GM18858 (cell line): Measurements from ENCODE around the gene CLEC3B.
"Not testable (repeated sequence)": the region's sequence is repeated elsewhere in the genome, so short reads cannot be mapped to it uniquely, and the experiment has no call there.

Source experiments
- ATAC-seq: cut with Tn5 transposase; IDR thresholded peaks from one replicate; pipeline ENCODE4 v1.9.1; 2021; ENCODE audit not compliant: unreplicated experiment

CLEC3B gene

DNA sequence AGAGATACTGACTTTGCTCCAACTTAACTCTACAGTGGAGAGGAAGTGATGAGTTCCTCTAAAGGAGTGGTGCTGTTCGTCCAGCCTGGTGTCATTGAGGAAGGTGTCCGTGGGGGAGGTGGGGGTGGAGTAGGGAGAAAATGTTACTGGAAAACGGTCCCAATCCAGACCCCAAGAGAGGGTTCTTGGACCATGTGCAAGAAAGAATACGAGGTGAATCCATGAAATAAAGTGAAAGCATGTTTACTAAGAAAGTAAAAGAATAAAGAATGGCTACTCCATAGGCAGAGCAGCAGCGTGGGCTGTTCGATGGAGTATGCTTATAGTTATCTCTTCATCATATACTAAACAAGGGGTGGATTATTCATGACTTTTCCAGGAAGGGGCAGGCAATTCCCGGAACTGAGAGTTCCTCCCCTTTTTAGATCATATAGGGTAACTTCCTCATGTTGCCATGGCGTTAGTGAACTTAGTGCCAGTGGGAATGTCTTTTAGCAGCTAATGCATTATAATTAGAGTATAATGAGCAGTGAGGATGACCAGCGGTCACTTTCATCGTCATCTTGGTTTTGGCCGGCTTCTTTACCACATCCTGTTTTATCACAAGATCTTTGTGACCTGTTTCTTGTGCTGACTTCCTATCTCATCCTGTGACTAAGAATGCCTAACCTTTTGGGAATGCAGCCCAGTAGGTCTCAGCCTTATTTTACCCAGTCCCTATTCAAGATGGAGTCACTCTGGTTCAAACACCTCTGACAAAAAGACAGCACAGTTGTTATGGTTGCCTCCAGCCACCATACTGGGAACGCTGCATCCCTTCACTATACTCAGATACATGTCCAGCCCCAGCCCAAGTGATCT lies 38.6 kb downstream of the CLEC3B start:
- no peak for ATAC-seq

GRCh38 chr3:45065373-45065720 lies 39.2 kb downstream of the CLEC3B start:
- no peak for ATAC-seq

DNA sequence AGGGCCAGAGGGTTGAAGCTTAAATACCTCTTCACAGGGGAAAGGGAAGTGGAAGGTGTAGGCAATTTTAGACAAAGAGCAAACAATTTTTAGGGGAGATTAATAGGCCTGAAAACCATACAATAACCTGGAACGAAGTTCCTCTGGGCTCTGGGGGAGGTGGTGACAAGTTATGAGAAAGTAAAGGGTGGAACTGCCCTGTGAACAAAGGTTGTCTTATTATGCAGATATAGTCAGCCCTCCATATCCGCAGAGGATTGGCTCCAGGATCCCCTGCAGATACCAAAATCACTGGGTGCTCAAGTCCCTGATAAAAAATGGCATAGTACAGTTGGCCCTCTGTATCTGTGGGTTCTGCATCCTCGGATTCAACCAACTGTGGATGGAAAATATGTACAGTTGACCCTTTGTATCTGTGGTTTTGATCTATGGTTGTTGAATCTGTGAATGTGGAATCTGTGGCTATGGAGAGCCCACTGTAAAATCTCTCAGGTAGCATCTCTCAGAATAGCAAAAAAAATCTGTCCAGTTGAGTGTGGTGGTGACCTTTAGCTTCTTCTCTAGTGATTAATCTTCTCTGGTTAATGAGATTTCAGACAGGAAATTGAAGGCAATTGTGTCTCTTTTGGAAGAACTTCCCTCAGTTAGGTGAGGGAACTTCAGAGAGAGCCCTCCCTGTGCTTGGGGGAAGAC lies 40.2 kb downstream of the CLEC3B start:
- ATAC-seq: no peak

- ATAC-seq: no peak
Observed at GRCh38 chr3:45067486-45067885, 41.4 kb downstream of the CLEC3B start.

DNA sequence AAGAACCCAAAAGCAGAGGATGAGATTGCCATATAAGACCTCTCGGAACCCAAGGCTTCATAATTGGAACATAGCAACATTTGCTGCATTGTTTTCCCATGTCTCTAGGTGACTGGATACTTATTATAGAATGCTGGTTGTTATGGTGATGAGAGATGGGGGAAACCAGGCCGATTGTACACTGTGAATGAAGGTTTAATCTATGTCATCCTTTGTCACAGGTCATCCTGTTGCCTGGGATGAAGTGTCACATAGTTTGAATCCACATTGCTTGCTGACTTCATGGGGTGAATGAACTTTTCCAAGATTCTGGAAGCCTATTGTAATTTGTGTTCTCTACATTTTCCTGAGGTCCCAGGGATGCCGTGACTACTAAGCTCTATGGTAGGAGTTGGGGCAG lies 41.8 kb downstream of the CLEC3B start:
- no peak for ATAC-seq

DNA sequence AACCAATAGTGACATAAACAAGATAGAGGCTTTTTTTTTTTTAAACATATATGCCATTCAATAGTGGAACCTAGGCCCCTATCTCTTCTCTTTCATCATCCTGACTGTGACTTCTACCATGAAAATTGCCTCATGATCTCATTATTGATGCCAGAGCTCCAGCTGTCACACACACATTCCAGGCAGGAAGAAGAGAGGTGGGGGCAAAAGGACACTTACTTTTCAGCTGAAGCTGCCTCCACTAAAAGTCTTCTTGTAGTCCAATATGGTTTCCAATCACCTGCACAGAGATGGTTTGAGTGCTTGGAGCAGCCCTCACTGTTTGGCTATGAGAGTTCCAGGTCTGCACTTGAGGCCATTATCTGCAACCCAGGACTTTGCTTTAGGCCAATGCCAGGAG lies 45.0 kb downstream of the CLEC3B start:
- no peak for ATAC-seq

- no peak for ATAC-seq
Observed at GRCh38 chr3:45075821-45076625, 49.9 kb downstream of the CLEC3B start.

DNA sequence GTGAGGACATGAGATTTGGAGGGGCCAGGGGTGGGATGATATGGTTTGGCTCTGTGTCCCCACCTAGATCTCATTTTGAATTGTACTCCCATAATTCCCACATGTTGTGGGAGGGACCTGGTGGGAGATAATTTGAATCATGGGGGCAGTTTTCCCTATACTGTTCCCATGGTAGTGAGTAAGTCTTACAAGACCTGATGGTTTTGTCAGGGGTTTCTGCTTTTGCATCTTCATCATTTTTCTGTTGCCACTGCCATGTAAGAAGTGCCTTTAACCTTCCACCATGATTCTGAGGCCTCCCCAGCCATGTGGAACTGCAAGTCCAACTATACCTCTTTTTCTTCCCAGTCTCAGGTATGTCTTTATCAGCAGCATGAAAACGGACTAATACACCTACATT lies 52.2 kb downstream of the CLEC3B start:
- not testable (repeated sequence) for ATAC-seq

- no peak for ATAC-seq
Observed at GRCh38 chr3:45078910-45079522, 52.9 kb downstream of the CLEC3B start.

DNA sequence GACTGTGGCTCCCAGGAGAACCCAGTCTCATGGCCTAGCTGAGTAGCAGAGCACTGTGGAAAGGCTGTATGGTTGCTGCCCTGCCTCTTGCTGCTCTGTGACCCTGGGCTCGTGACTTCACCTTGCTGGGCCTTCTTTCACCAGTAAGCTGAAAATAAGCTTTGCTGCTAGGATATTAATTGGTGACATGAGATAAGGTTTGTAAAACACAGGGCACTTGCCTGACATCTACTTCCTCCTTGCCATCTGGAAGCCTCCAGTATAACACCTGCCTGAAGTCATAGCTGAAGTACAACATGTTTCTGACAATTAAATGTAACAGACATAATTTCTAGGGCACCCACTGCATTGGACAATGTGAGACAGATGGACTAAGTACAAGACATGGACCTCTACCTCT lies 53.6 kb downstream of the CLEC3B start:
- ATAC-seq: no peak

GRCh38 chr3:45080824-45081223 lies 54.7 kb downstream of the CLEC3B start:
- no peak for ATAC-seq

DNA sequence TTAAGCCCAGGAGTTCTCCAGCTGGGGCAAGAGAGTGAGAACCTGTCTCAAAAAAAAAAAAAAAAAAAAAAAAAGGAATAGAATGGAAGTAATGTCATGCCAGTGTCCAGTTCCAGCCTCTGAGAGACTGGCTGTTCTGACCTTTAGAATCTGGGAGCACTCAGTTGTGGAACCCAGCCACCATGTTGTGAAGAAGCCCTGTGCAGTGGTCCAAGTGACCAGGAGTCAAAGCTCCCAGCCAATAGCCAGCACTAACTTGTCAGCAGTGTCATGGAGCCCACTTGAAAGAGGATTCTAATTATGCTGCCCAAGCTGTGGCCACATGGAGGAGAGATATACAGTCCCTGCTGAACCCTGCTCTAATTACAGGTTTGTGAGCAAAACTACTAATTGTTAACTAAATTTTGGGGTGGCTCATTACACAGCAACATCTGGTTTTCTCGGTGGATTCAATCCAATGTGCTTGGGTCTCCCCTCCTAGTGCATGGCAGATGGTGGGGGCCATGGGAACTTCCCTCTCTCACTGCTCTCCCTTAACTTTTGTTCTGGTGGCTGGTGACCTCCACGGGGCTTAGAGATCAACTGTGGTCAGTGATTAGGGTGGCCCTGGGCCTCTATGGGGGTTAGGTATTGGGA lies 55.5 kb downstream of the CLEC3B start:
- ATAC-seq: no peak

DNA sequence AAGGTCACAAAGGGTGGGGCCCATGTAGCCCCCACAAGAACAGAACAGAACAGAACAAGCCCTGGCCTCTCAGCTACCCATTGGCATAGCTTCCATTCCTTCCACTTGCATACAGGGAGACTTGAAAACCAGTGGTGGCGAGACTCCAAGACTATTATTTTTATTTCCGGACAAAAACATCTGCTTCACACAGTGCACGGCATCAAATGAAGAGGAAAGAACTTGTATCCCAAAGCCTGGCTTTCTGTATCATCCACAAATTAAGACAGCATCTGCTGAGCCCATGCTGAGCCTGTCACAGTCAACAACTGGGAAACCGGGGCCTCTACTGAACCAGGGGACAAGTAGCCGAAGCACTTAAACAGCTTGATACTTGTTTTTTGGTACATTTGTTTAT lies 56.0 kb downstream of the CLEC3B start:
- no peak for ATAC-seq

- ATAC-seq: no peak
Observed at GRCh38 chr3:45083023-45083422, 56.9 kb downstream of the CLEC3B start.

- ATAC-seq: no peak
Observed at GRCh38 chr3:45084361-45084760, 58.3 kb downstream of the CLEC3B start.

GRCh38 chr3:45084820-45085816 lies 59.0 kb downstream of the CLEC3B start:
- no peak for ATAC-seq
